Left hindlimb (tissue), 1 donor: ENCODE measurements around the gene GNG5.
"Not testable (repeated sequence)": the region's sequence is repeated elsewhere in the genome, so short reads cannot be mapped to it uniquely, and the experiment has no call there.

ENCODE experiments used
- DNase-seq: peaks from one replicate; pipeline ENCODE4 v3.0.0-alpha.2; 2018

GNG5 gene

DNA sequence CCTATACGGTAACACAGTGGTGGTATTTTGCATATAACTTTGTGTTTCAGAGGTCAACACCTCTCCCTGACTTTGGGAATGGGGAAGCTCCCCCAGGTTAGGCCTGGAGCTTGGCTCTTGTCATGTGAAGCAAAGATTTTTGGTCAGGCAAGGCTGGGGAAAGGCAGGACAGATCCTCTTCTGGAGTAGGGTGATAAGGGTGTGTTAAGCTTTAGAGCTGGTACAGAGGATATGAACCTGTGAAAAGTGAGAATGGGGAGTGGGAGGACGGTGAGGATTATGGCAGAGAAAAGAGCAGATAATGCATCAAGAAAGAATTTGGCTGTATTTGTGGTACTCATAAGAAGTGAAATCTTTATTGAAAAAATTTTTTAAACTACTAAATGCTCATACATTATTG is 25.1 kb downstream of the GNG5 start:
- no peak for DNase-seq

GRCh38 chr1:84480650-84481049 is 25.7 kb downstream of the GNG5 start:
- no peak for DNase-seq

DNA sequence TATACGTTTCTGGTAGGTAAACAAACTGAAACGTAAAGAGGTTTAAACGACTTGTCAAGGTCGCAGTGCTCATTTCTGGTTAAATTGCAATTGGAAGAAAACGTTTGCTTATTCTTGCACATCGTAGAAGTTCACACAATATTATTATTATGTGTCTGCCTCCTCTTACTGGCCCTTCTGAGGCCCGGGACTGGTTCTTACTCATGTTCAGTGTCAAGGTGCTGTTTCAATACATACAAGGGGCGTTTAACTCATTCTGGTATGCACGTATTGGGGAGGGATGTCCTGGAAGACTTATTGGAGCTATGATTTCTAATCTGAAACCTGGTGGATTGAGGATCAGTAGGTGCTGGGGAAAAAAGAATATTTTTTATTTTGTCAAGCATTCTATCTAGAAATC is 26.4 kb downstream of the GNG5 start:
- no peak for DNase-seq

DNA sequence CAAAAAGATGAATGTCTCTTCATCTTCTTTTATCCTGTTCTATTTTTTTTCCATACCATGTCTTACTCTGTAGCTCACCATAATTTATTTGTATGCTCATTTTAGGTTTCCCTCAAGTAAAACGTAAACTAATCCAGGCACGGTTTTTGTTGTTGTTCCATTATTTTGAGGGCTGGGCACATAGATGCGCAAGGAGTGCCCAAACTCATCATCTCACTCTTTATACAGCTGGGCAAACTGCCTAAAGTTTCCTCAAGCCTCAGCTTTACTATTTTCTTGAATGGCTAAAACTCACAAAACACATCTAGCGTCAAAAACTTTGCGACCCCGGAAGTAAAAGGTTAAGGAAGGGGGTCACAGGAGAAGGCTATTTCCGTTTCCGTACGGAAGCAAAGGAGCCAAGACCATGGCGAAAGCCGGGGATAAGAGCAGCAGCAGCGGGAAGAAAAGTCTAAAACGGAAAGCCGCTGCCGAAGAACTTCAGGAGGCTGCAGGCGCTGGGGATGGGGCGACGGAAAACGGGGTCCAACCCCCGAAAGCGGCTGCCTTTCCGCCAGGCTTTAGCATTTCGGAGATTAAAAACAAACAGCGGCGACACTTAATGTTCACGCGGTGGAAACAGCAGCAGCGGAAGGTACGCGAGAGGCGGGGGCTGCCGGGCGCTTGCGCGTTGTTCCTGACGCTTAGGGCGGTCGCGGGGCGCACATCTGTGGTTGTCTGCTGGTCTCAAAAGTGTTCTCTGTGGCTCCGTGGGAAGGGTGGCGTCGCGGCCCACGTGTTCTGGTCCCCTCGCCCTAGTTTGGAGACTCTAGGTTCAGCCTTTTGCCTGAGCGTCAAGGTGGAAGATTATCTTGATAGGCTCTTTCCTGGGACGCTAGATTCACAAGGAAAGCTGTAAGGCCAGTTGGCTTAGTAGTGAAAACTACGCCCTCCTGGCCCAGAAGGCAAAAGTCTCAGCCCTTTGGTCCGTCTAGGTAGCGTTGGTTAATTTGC is 27.2 kb downstream of the GNG5 start, which contains the start of gene RPF1:
TSS of gene RPF1 (plus strand) at position 391 of the 993 bp plus-strand sequence. CDS start at position 407, 16 bp downstream.
- DNase-seq, result peak; percentile 87

- DNase-seq, result no peak
Observed at GRCh38 chr1:84476225-84476624, 30.2 kb downstream of the GNG5 start.

- no peak for DNase-seq
Observed at GRCh38 chr1:84467298-84467697, 39.1 kb downstream of the GNG5 start.

GRCh38 chr1:84462118-84462517 is 44.3 kb downstream of the GNG5 start:
- no peak for DNase-seq

GRCh38 chr1:84452436-84452835 is 53.9 kb downstream of the GNG5 start:
- DNase-seq, result no peak

DNA sequence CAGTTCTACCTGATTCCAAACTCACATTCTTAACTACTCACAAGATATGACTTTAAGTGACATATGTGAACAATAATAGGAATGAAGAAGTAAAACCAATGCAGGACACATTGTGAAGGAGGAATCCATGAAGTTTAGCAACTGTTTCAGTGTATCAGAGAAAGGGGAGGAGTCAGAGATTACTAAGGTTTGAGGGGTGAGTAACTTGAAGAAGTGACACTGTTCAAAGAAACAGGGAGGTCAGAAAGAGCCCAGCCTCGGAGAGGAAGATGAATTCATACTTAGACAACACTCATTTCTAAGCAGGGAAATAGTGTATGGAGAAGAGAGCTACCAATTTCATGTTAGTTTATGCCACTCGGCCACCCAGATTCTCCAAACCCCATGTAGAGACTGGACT is 55.5 kb downstream of the GNG5 start:
- no peak for DNase-seq

GRCh38 chr1:84448704-84449103 is 57.7 kb downstream of the GNG5 start:
- DNase-seq, result not testable (repeated sequence)
